Measurements from ENCODE around the gene SNX30. TPM values are rescaled to one million over a fixed set of nuclear protein-coding genes. Genes with fewer than 3 reads are reported as not detected.

SNX30 gene
- total RNA-seq, 1 experiment from 2014 or later = 6.4 TPM

GRCh38 chr9:112872019-112872418, 121.5 kb downstream of the SNX30 start:
- Histone ChIP-seq H3F3A (ENCODE audit: low read length, unreplicated experiment) (peaks cover 11% of the 10 kb centered on the region), H3K27ac (ENCODE audit: low read length) (no peak overlapping the region), H3K9me3 (ENCODE audit: low read length) (no peaks in the 10 kb centered on the region), H3K4me1 (ENCODE audit: insufficient read depth, low read length) (peaks cover 42% of the 10 kb centered on the region), H3K79me2 (ENCODE audit: low read length) (no peaks in the 10 kb centered on the region), H4K20me1 (ENCODE audit: low read length) (no peaks in the 10 kb centered on the region), H3K9ac (ENCODE audit: low read length) (no peak overlapping the region), H2AFZ (ENCODE audit: low read length) (no peak overlapping the region), H3K4me2 (ENCODE audit: low read length) (no peak overlapping the region), H3K27me3 (ENCODE audit: low read length) (no peaks in the 10 kb centered on the region), H3K9me2 (replicated peaks; ENCODE audit: low read length) (no peaks in the 10 kb centered on the region), H3K36me3 (ENCODE audit: low read depth, low read length) (no peaks in the 10 kb centered on the region), H3K4me3 (ENCODE audit: low read length) (no peak overlapping the region)
- intact Hi-C loops (cut with micrococcal nuclease) = no loop called here
- POLR2A ChIA-PET (ENCODE audit: unreplicated experiment) = no interaction called here
- CTCF ChIA-PET = no interaction called here
- DNase-seq = no peak
- no peak for ATAC-seq
- no TSS peak for BruUV-seq (replicated peaks)
- TF ChIP-seq EZH2 (IDR thresholded peaks at IDR 0.05; ENCODE audit: low read length, unreplicated experiment) (no peak), EZH2phosphoT487 (IDR thresholded peaks at IDR 0.05; ENCODE audit: borderline replicate concordance, low read length) (no peak), CTCF (conservative IDR thresholded peaks at IDR 0.05; ENCODE audit: low read depth, low read length) (no peak)

GRCh38 chr9:112873773-112874405, 123.3 kb downstream of the SNX30 start:
- CTCF ChIA-PET = no interaction called here
- ATAC-seq = no peak

More at GRCh38 chr9:112873773-112874405, 123.3 kb downstream of the SNX30 start:
- Histone ChIP-seq H3K27me3 (ENCODE audit: low read length) (no peaks in the 10 kb centered on the region), H4K20me1 (ENCODE audit: low read length) (no peaks in the 10 kb centered on the region), H3K4me2 (ENCODE audit: low read length) (no peak overlapping the region), H3K79me2 (ENCODE audit: low read length) (no peaks in the 10 kb centered on the region), H3F3A (ENCODE audit: low read length, unreplicated experiment) (peaks cover 1% of the 10 kb centered on the region), H3K9me3 (ENCODE audit: low read length) (no peaks in the 10 kb centered on the region), H2AFZ (ENCODE audit: low read length) (no peak overlapping the region), H3K9me2 (replicated peaks; ENCODE audit: low read length) (no peaks in the 10 kb centered on the region), H3K36me3 (ENCODE audit: low read depth, low read length) (no peaks in the 10 kb centered on the region), H3K4me3 (ENCODE audit: low read length) (no peak overlapping the region), H3K27ac (ENCODE audit: low read length) (no peak overlapping the region), H3K4me1 (ENCODE audit: insufficient read depth, low read length) (peaks cover 42% of the 10 kb centered on the region), H3K9ac (ENCODE audit: low read length) (no peak overlapping the region)
- BruUV-seq (replicated peaks) = no TSS peak
- POLR2A ChIA-PET (ENCODE audit: unreplicated experiment) = no interaction called here
- intact Hi-C loops (cut with micrococcal nuclease) = no loop called here
- TF ChIP-seq EZH2 (IDR thresholded peaks at IDR 0.05; ENCODE audit: low read length, unreplicated experiment) (no peak), CTCF (conservative IDR thresholded peaks at IDR 0.05; ENCODE audit: low read depth, low read length) (no peak), EZH2phosphoT487 (IDR thresholded peaks at IDR 0.05; ENCODE audit: borderline replicate concordance, low read length) (no peak)
- DNase-seq = no peak
